Tibial nerve (tissue), 3 donors: ENCODE data around the gene NAT10.

ENCODE experiments used
- POLR2A ChIP-seq, 2 donors: fragments of 450-650 bp; IDR thresholded peaks; one replicate each; pipeline ENCODE4 v1.6.1; 2017; ENCODE audit warnings: antibody characterized with exemption in 2 of 2, mild to moderate bottlenecking in 2 of 2, moderate library complexity in 2 of 2
- TF ChIP-seq, protein P1 (sequence below), 5 experiments: fragments of 200-600 bp in 3 of 5; fragments of 450-650 bp in 2 of 5; sonication (generic) in 3 of 5; IDR thresholded peaks; one replicate each; pipeline ENCODE4 v1.5.1; 2016 to 2019; ENCODE audit warnings: antibody characterized with exemption in 5 of 5, mild to moderate bottlenecking in 3 of 5, moderate library complexity in 2 of 5

GRCh38 chr11:34114014-34114413, 8.6 kb downstream of the NAT10 start:
- TF ChIP-seq, protein P1, sequence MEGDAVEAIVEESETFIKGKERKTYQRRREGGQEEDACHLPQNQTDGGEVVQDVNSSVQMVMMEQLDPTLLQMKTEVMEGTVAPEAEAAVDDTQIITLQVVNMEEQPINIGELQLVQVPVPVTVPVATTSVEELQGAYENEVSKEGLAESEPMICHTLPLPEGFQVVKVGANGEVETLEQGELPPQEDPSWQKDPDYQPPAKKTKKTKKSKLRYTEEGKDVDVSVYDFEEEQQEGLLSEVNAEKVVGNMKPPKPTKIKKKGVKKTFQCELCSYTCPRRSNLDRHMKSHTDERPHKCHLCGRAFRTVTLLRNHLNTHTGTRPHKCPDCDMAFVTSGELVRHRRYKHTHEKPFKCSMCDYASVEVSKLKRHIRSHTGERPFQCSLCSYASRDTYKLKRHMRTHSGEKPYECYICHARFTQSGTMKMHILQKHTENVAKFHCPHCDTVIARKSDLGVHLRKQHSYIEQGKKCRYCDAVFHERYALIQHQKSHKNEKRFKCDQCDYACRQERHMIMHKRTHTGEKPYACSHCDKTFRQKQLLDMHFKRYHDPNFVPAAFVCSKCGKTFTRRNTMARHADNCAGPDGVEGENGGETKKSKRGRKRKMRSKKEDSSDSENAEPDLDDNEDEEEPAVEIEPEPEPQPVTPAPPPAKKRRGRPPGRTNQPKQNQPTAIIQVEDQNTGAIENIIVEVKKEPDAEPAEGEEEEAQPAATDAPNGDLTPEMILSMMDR (IDR thresholded peaks at IDR 0.05): no peak
- TF ChIP-seq POLR2A (IDR thresholded peaks at IDR 0.05): no peak
